ENCODE measurements around the gene C22orf15. TPM values are rescaled to one million over a fixed set of nuclear protein-coding genes. Genes with fewer than 3 reads are reported as not detected.

Gene C22orf15
- total RNA-seq, 1 donor from 2014 or later, result 1.8 TPM

Other genes with a start within 250 kb of the C22orf15 start
- not detected for gene IGLL1, start 182.7 kb upstream of the C22orf15 start, total RNA-seq
- 1.1 TPM for gene DRICH1, start 130.7 kb upstream of the C22orf15 start, total RNA-seq
- gene RGL4, start 72.0 kb upstream of the C22orf15 start, total RNA-seq, result 0.49 TPM
- 6.8 TPM for gene ZNF70, start 11.9 kb upstream of the C22orf15 start, total RNA-seq
- gene VPREB3, start 8.6 kb upstream of the C22orf15 start, total RNA-seq, result not detected
- gene CHCHD10, start 5.0 kb downstream of the C22orf15 start, total RNA-seq, result 148 TPM
- gene MMP11, start 9.9 kb downstream of the C22orf15 start, total RNA-seq, result 4.4 TPM
- gene SMARCB1, start 24.0 kb downstream of the C22orf15 start, total RNA-seq, result 70.7 TPM
- 6.2 TPM for gene DERL3, start 76.0 kb downstream of the C22orf15 start, total RNA-seq
- gene SLC2A11, start 94.9 kb downstream of the C22orf15 start, total RNA-seq, result 24.0 TPM
- gene MIF, start 131.4 kb downstream of the C22orf15 start, total RNA-seq, result 668 TPM
- 16.2 TPM for gene GSTT2B, start 198.2 kb downstream of the C22orf15 start, total RNA-seq
- 3.0 TPM for gene DDTL, start 203.9 kb downstream of the C22orf15 start, total RNA-seq
- gene DDT, start 211.5 kb downstream of the C22orf15 start, total RNA-seq, result 151 TPM
- 0.81 TPM for gene GSTT2, start 217.1 kb downstream of the C22orf15 start, total RNA-seq
- not detected for gene GSTT4, start 242.5 kb downstream of the C22orf15 start, total RNA-seq
- 88.0 TPM for gene CABIN1, start 248.3 kb downstream of the C22orf15 start, total RNA-seq

Data from mucosa of gallbladder (tissue), 1 donor.